Esophagus squamous epithelium (tissue), 4 donors: Measurements from ENCODE around the gene MRPL53.

ENCODE experiments used
- POLR2A ChIP-seq, 4 donors: fragments of 450-650 bp; IDR thresholded peaks; one replicate each; pipeline ENCODE4 v1.6.1; 2017; ENCODE audit warnings: antibody characterized with exemption in 4 of 4, mild to moderate bottlenecking in 4 of 4, moderate library complexity in 3 of 4
- TF ChIP-seq, protein P1 (sequence below), 6 experiments: fragments of 450-650 bp in 4 of 6; fragments of 200-600 bp in 2 of 6; sonication (generic) in 2 of 6; IDR thresholded peaks; one replicate each; pipeline ENCODE4 v1.5.1; 2016 to 2019; ENCODE audit warnings: antibody characterized with exemption in 6 of 6, mild to moderate bottlenecking in 4 of 6, moderate library complexity in 4 of 6

DNA sequence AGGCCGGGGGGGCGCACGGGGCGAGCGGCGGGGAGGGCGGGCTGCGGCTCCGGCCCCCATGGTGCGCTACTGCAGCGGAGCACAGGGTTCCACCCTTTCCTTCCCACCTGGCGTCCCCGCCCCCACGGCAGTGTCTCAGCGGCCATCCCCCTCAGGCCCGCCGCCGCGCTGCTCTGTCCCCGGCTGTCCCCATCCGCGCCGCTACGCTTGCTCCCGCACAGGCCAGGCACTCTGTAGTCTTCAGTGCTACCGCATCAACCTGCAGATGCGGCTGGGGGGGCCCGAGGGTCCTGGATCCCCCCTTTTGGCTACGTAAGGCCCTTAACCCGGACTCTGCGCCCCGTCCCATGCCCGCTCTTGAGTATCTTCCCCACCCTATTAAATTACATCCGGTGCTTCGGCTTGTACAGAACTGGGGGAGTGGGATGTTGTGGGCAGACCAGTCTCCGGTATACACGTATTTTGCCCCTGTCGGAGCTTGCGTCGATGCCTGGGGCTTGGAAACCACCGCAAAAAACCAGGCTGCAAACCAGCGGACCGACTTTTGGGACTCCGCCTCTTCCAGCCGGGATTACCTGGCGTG, 14.8 kb downstream of the MRPL53 start:
- TF ChIP-seq, protein P1, sequence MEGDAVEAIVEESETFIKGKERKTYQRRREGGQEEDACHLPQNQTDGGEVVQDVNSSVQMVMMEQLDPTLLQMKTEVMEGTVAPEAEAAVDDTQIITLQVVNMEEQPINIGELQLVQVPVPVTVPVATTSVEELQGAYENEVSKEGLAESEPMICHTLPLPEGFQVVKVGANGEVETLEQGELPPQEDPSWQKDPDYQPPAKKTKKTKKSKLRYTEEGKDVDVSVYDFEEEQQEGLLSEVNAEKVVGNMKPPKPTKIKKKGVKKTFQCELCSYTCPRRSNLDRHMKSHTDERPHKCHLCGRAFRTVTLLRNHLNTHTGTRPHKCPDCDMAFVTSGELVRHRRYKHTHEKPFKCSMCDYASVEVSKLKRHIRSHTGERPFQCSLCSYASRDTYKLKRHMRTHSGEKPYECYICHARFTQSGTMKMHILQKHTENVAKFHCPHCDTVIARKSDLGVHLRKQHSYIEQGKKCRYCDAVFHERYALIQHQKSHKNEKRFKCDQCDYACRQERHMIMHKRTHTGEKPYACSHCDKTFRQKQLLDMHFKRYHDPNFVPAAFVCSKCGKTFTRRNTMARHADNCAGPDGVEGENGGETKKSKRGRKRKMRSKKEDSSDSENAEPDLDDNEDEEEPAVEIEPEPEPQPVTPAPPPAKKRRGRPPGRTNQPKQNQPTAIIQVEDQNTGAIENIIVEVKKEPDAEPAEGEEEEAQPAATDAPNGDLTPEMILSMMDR (IDR thresholded peaks at IDR 0.05) = no peak
- TF ChIP-seq POLR2A (IDR thresholded peaks at IDR 0.05) = peak in 3 of 4 donors; percentile 44 to 93 (median 85)
